ENCODE measurements around the gene PLK3. TPM values are rescaled to one million over a fixed set of nuclear protein-coding genes. Genes with fewer than 3 reads are reported as not detected.

PLK3 gene
- total and polyA plus RNA-seq, 8 donors, result 6.1 to 35.3 (median 12.9) TPM

- FAIRE-seq (no peak), ATAC-seq (peak in 3 of 4 donors; percentile 60 to 85 (median 79)), DNase-seq (peak in 2 of 6 donors; percentile 59 to 70)
- Histone ChIP-seq H3K27ac (peak overlapping the region in 1 of 4 donors; percentile 36), H3K4me3 (no peak overlapping the region), H3K4me1 (no peaks in the 10 kb centered on the region), H3K36me3 (no peaks in the 10 kb centered on the region), H3K9me3 (no peaks in the 10 kb centered on the region), H3K27me3 (no peaks in the 10 kb centered on the region)
- 78 to 80% methylated on average over 22 to 24 of the region's 24 CpGs for WGBS, 2 donors
- no peak for TF ChIP-seq CTCF (IDR thresholded peaks at IDR 0.05)
- intact Hi-C loops (cut with DNase I), result no loop called here
Observed at GRCh38 chr1:44826375-44827196, 26.4 kb downstream of the PLK3 start.

GRCh38 chr1:44827197-44828002 lies 27.2 kb downstream of the PLK3 start:
- ATAC-seq, result no peak
- Histone ChIP-seq H3K9me3 (no peaks in the 10 kb centered on the region), H3K27ac (peak overlapping the region in 1 of 4 donors; percentile 36), H3K27me3 (no peaks in the 10 kb centered on the region), H3K4me1 (no peaks in the 10 kb centered on the region), H3K36me3 (no peaks in the 10 kb centered on the region), H3K4me3 (no peak overlapping the region)
- intact Hi-C loops (cut with DNase I), result no loop called here
- 77 to 78% methylated on average over 27 to 28 of the region's 28 CpGs for WGBS, 2 donors
- peak in 3 of 6 donors; percentile 15 to 67 (median 51) for DNase-seq
- no peak for TF ChIP-seq CTCF (IDR thresholded peaks at IDR 0.05)
- FAIRE-seq, result no peak

GRCh38 chr1:44828003-44828651 lies 27.9 kb downstream of the PLK3 start:
- no peaks in the 10 kb centered on the region for H3K9me3 ChIP-seq
- no peak for TF ChIP-seq CTCF (IDR thresholded peaks at IDR 0.05)
- 89 to 95% methylated on average over 21 of the region's 21 CpGs for WGBS, 2 donors
- FAIRE-seq (no peak), DNase-seq (peak in 2 of 6 donors; percentile 18 to 64), ATAC-seq (no peak)
- no peaks in the 10 kb centered on the region for H3K4me1 ChIP-seq
- no peak overlapping the region for H3K27ac ChIP-seq
- no peak overlapping the region for H3K4me3 ChIP-seq
- H3K27me3 ChIP-seq, result no peaks in the 10 kb centered on the region
- H3K36me3 ChIP-seq, result no peaks in the 10 kb centered on the region
- intact Hi-C loops (cut with DNase I), result no loop called here

- no peak for TF ChIP-seq CTCF (IDR thresholded peaks at IDR 0.05)
- peak in 2 of 6 donors; percentile 10 to 44 for DNase-seq
- no peak for ATAC-seq
- no peaks in the 10 kb centered on the region for H3K4me1 ChIP-seq
- no peak for FAIRE-seq
- no peaks in the 10 kb centered on the region for H3K9me3 ChIP-seq
- intact Hi-C loops (cut with DNase I), result no loop called here
- H3K4me3 ChIP-seq, result no peak overlapping the region
- no peaks in the 10 kb centered on the region for H3K36me3 ChIP-seq
- WGBS, 2 donors, result 85 to 91% methylated on average over 15 of the region's 15 CpGs
- H3K27me3 ChIP-seq, result no peaks in the 10 kb centered on the region
- no peak overlapping the region for H3K27ac ChIP-seq
Observed at GRCh38 chr1:44828841-44829440, 28.8 kb downstream of the PLK3 start.

Data from pancreas (tissue), 10 donors.